BLaER1 (cell line): ENCODE data around the gene ASPHD1.
"Not testable (repeated sequence)": the region's sequence is repeated elsewhere in the genome, so short reads cannot be mapped to it uniquely, and the experiment has no call there.

Experiments
- H3K27ac ChIP-seq: shearing (Covaris generic); formaldehyde crosslinking; 2 replicates; pipeline ENCODE4 v1.8.1; 2022
- H3K27me3 ChIP-seq: shearing (Covaris generic); formaldehyde crosslinking; 2 replicates; pipeline ENCODE4 v1.8.1; 2022
- H3K36me3 ChIP-seq: shearing (Covaris generic); formaldehyde crosslinking; 2 replicates; pipeline ENCODE4 v1.8.1; 2022
- H3K4me1 ChIP-seq: shearing (Covaris generic); formaldehyde crosslinking; 2 replicates; pipeline ENCODE4 v1.8.1; 2022
- H3K4me2 ChIP-seq: shearing (Covaris generic); formaldehyde crosslinking; 2 replicates; pipeline ENCODE4 v1.8.1; 2022
- H3K4me3 ChIP-seq: shearing (Covaris generic); formaldehyde crosslinking; 2 replicates; pipeline ENCODE4 v1.8.1; 2022
- H3K9ac ChIP-seq: shearing (Covaris generic); formaldehyde crosslinking; 2 replicates; pipeline ENCODE4 v1.8.1; 2022
- H3K9me3 ChIP-seq: shearing (Covaris generic); formaldehyde crosslinking; 2 replicates; pipeline ENCODE4 v1.8.1; 2022
- H4K20me1 ChIP-seq: shearing (Covaris generic); formaldehyde crosslinking; 2 replicates; pipeline ENCODE4 v1.8.1; 2022
- Cebpa-rat ChIP-seq: shearing (Covaris generic); IDR thresholded peaks from 2 replicates; pipeline ENCODE4 v1.8.1; 2022

ASPHD1 gene

GRCh38 chr16:29862383-29862883 lies 37.9 kb upstream of the ASPHD1 start:
- Histone ChIP-seq H3K4me2 (peak overlapping the region; percentile 94), H3K4me3 (peak overlapping the region; percentile 82), H4K20me1 (peaks cover 17% of the 10 kb centered on the region; the same call in 1 of the 2 replicates), H3K4me1 (peaks cover 26% of the 10 kb centered on the region), H3K36me3 (peaks cover 35% of the 10 kb centered on the region), H3K27ac (peak overlapping the region; percentile 99), H3K9me3 (no peaks in the 10 kb centered on the region), H3K27me3 (no peaks in the 10 kb centered on the region), H3K9ac (peak overlapping the region; percentile 95)
- no peak for TF ChIP-seq Cebpa-rat

GRCh38 chr16:29862884-29863668 lies 37.2 kb upstream of the ASPHD1 start, which contains the start of gene CDIPT:
TSS of gene CDIPT (minus strand) at chr16:29863226. CDS start at chr16:29862857, 369 bp downstream.
- TF ChIP-seq Cebpa-rat, result no peak
- H3K36me3 ChIP-seq, result peaks cover 35% of the 10 kb centered on the region
- H3K27me3 ChIP-seq, result no peaks in the 10 kb centered on the region
- H3K4me1 ChIP-seq, result peaks cover 21% of the 10 kb centered on the region
- peak within 1 kb of the TSS; percentile 82 for H3K4me3 ChIP-seq
- peak within 1 kb of the TSS; percentile 99 for H3K27ac ChIP-seq
- peaks cover 17% of the 10 kb centered on the region; the same call in 1 of the 2 replicates for H4K20me1 ChIP-seq
- peak within 1 kb of the TSS; percentile 95 for H3K9ac ChIP-seq
- H3K4me2 ChIP-seq, result peak within 1 kb of the TSS; percentile 94
- H3K9me3 ChIP-seq, result no peaks in the 10 kb centered on the region

- H3K9me3 ChIP-seq, result no peaks in the 10 kb centered on the region
- no peak for TF ChIP-seq Cebpa-rat
- peaks cover 17% of the 10 kb centered on the region; the same call in 1 of the 2 replicates for H4K20me1 ChIP-seq
- peak overlapping the region; percentile 95; the same call in 1 of the 2 replicates for H3K9ac ChIP-seq
- H3K4me1 ChIP-seq, result peaks cover 21% of the 10 kb centered on the region
- H3K4me2 ChIP-seq, result peak overlapping the region; percentile 94
- H3K27ac ChIP-seq, result peak overlapping the region; percentile 99
- peaks cover 29% of the 10 kb centered on the region for H3K36me3 ChIP-seq
- H3K4me3 ChIP-seq, result no peak overlapping the region
- no peaks in the 10 kb centered on the region for H3K27me3 ChIP-seq
Observed at GRCh38 chr16:29863669-29863984, 36.7 kb upstream of the ASPHD1 start.

GRCh38 chr16:29864205-29864604 lies 36.1 kb upstream of the ASPHD1 start:
- Histone ChIP-seq H3K4me1 (peaks cover 21% of the 10 kb centered on the region), H3K9ac (no peak overlapping the region), H3K4me2 (peak overlapping the region; percentile 94; the same call in 1 of the 2 replicates), H3K27me3 (no peaks in the 10 kb centered on the region), H3K36me3 (peaks cover 23% of the 10 kb centered on the region), H3K27ac (no peak overlapping the region), H3K4me3 (no peak overlapping the region), H4K20me1 (peaks cover 17% of the 10 kb centered on the region; the same call in 1 of the 2 replicates), H3K9me3 (no peaks in the 10 kb centered on the region)
- no peak for TF ChIP-seq Cebpa-rat

GRCh38 chr16:29868396-29869009 lies 31.8 kb upstream of the ASPHD1 start:
- Histone ChIP-seq H3K4me3 (no peak overlapping the region), H3K9ac (no peak overlapping the region), H3K9me3 (no peaks in the 10 kb centered on the region), H3K36me3 (no peaks in the 10 kb centered on the region), H3K27ac (no peak overlapping the region), H4K20me1 (no peaks in the 10 kb centered on the region), H3K27me3 (no peaks in the 10 kb centered on the region), H3K4me1 (peaks cover 4% of the 10 kb centered on the region), H3K4me2 (no peak overlapping the region)
- no peak for TF ChIP-seq Cebpa-rat

GRCh38 chr16:29869067-29869466 lies 31.2 kb upstream of the ASPHD1 start:
- H4K20me1 ChIP-seq, H3K27ac ChIP-seq, H3K4me1 ChIP-seq, H3K4me3 ChIP-seq, H3K9ac ChIP-seq, H3K4me2 ChIP-seq, H3K36me3 ChIP-seq, H3K27me3 ChIP-seq, H3K9me3 ChIP-seq: not testable (repeated sequence)

- no peak overlapping the region for H3K4me3 ChIP-seq
- H3K4me1 ChIP-seq, result no peaks in the 10 kb centered on the region
- no peak overlapping the region for H3K9ac ChIP-seq
- H3K36me3 ChIP-seq, result no peaks in the 10 kb centered on the region
- no peak overlapping the region for H3K4me2 ChIP-seq
- H3K27ac ChIP-seq, result no peak overlapping the region
- H3K9me3 ChIP-seq, result no peaks in the 10 kb centered on the region
- no peaks in the 10 kb centered on the region for H4K20me1 ChIP-seq
- TF ChIP-seq Cebpa-rat, result no peak
- peaks cover 22% of the 10 kb centered on the region for H3K27me3 ChIP-seq
Observed at GRCh38 chr16:29871822-29872546, 28.3 kb upstream of the ASPHD1 start.

GRCh38 chr16:29873319-29873718 lies 27.0 kb upstream of the ASPHD1 start:
- no peak overlapping the region for H3K27ac ChIP-seq
- no peak for TF ChIP-seq Cebpa-rat
- H3K27me3 ChIP-seq, result peaks cover 34% of the 10 kb centered on the region
- no peaks in the 10 kb centered on the region for H3K36me3 ChIP-seq
- H3K4me1 ChIP-seq, result no peaks in the 10 kb centered on the region
- H3K9me3 ChIP-seq, result no peaks in the 10 kb centered on the region
- no peak overlapping the region for H3K4me3 ChIP-seq
- no peaks in the 10 kb centered on the region for H4K20me1 ChIP-seq
- H3K4me2 ChIP-seq, result no peak overlapping the region
- H3K9ac ChIP-seq, result no peak overlapping the region

- Histone ChIP-seq H4K20me1 (no peaks in the 10 kb centered on the region), H3K4me1 (no peaks in the 10 kb centered on the region), H3K9me3 (no peaks in the 10 kb centered on the region), H3K36me3 (no peaks in the 10 kb centered on the region), H3K4me2 (no peak overlapping the region), H3K4me3 (no peak overlapping the region), H3K27me3 (peaks cover 34% of the 10 kb centered on the region), H3K9ac (no peak overlapping the region), H3K27ac (no peak overlapping the region)
- no peak for TF ChIP-seq Cebpa-rat
Observed at GRCh38 chr16:29875206-29875605, 25.1 kb upstream of the ASPHD1 start.

GRCh38 chr16:29876217-29876593 lies 24.1 kb upstream of the ASPHD1 start:
- Histone ChIP-seq H3K36me3 (no peaks in the 10 kb centered on the region), H3K27ac (no peak overlapping the region), H3K9ac (no peak overlapping the region), H4K20me1 (no peaks in the 10 kb centered on the region), H3K4me3 (no peak overlapping the region), H3K4me1 (no peaks in the 10 kb centered on the region), H3K4me2 (no peak overlapping the region), H3K9me3 (no peaks in the 10 kb centered on the region), H3K27me3 (peaks cover 34% of the 10 kb centered on the region)
- no peak for TF ChIP-seq Cebpa-rat
